HK-2 (cell line): ENCODE results near the gene KLF2.
"Not testable (repeated sequence)": the region's sequence is repeated elsewhere in the genome, so short reads cannot be mapped to it uniquely, and the experiment has no call there.

Source experiments
- DNase-seq: peaks from one replicate; pipeline ENCODE4 v3.0.0-alpha.2; 2018; ENCODE audit not compliant: unreplicated experiment

The KLF2 gene

DNA sequence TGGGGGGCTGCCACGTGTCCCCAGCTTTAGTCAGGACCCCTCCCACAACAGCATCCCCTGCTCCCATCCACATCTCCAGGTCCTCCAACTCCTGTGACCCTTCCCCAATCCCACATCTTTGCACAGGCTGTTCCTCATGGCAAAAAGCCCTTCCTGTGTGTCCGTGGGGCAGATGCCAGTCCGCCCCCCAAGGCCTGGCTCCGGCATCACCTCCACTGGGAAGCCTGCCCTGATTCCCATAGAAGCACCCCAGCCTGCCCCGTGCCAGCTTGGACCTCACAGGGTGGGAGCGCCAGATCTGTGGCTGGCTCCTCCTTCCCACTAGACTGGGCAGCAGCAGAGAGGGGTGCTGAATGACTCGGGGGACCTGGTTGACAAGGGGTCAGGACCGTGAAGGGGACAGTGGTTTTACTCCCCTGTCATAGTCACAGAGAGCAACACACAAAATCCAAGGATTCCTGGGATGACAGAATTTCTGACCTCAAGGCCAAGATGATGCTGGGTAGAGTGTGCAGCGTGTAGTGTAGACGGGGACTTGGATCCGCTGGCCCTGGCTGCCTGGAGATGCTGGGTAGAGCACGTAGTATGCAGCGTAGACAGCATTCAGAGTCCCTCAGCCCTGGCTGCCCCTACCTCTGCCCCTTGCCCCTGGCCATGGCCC, 13.3 kb downstream of the KLF2 start:
- peak; percentile 38 for DNase-seq

- DNase-seq: peak; percentile 90
Observed at GRCh38 chr19:16338470-16339360, 14.1 kb downstream of the KLF2 start.

- DNase-seq: no peak
Observed at GRCh38 chr19:16339361-16339725, 14.7 kb downstream of the KLF2 start.

DNA sequence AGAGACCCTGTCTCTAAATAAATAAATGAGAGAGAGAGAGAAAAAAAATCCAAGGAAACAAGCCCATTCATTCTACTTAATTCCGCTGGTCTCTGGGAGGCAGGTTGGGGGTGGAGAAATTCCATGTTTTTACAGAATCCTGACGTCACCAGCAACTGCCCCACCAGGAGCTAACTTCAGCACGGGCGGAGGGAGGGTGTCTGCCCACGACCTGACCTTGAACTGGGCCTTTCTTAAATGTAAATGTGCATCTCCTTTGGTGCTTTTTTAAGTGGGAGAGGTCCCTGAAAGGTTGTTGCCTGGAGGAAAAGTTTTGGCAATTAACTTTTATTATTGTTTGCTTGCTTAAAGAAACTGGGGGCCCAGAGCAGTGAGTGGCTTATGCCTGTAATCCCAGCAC, 15.5 kb downstream of the KLF2 start:
- DNase-seq: peak; percentile 25

DNA sequence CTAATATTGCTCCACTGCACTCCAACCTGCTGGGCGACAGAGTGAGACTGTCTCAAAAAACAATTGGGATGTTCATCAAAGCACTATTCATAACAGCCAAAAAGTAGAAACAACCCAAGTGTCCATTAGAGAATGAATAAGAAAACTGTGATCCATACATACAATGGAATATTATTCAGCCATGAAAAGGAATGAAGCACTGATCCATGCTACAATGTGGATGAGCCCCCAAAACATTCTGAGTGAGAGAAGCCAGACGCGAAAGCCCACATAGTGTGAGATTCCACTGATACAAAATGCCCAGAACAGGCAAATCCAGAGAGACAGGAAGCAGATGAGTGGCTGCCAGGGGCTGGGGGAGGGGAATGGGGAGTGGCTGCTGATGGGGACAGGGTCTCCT, 16.0 kb downstream of the KLF2 start:
- no peak for DNase-seq

- DNase-seq: peak; percentile 65
Observed at GRCh38 chr19:16342002-16342715, 17.5 kb downstream of the KLF2 start.

- DNase-seq: no peak
Observed at GRCh38 chr19:16343156-16343555, 18.5 kb downstream of the KLF2 start.

DNA sequence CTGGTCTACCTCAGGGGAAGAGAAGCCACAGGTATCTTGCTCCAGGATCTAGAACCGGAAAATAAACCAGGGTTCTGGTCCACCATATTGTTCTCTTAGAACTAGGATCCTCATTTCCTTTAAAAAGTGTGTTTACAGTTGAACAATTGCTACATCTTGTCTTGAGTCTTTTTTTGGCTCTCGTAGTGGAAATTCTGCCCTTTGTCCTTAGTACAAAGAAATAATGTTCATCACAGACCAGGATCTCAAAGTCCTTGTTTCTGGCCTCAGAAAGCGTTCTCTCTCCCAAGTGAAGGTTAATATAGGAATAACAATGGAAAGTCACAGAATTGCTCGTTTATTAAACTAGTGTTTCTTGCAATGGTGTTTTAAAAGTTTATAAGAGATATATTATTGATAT, 20.8 kb downstream of the KLF2 start:
- no peak for DNase-seq

DNA sequence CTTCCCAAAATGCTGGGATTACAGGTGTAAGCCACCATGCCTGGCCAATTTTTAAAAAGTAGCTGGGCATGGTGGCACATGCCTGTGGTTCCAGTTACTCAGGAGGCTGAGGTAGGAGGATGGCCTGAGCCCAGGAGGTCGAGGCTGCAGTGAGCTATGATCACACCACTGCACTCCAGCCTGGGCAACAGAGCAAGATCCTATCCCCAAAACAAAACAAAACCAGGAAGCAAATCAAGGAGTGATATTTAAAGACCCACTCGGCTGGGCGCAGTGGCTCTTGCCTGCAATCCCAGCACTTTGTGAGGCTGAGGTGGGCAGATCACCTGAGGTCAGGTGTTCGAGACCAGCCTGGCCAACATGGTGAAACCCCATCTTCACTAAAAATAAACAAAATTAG, 22.5 kb downstream of the KLF2 start:
- not testable (repeated sequence) for DNase-seq

- no peak for DNase-seq
Observed at GRCh38 chr19:16347706-16348105, 23.1 kb downstream of the KLF2 start.

- DNase-seq: no peak
Observed at GRCh38 chr19:16349551-16350152, 25.0 kb downstream of the KLF2 start.

GRCh38 chr19:16351133-16351809, 26.6 kb downstream of the KLF2 start:
- no peak for DNase-seq

GRCh38 chr19:16355293-16356043, 30.8 kb downstream of the KLF2 start:
- no peak for DNase-seq

DNA sequence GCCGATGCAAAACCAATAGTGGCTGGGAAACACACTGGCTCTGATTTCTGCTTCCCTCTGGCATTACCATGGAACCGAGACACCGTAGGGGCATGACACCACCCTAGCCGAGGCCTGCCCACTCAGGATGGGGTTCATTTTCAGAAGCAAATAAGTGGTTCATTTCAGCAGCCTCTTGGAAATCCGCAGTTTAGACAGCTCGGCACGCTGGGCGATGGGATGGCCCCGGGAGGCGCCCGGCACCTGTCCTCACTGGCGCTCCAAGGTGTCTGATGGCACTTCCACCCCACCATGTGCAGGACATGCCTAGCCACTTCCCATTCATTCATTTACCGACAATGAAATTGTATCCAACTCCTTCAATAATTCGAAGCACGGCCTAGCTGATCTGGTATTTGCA, 33.8 kb downstream of the KLF2 start:
- no peak for DNase-seq

GRCh38 chr19:16359074-16359473, 34.4 kb downstream of the KLF2 start:
- DNase-seq: no peak

GRCh38 chr19:16359964-16360363, 35.3 kb downstream of the KLF2 start:
- no peak for DNase-seq

- DNase-seq: no peak
Observed at GRCh38 chr19:16360738-16361137, 36.1 kb downstream of the KLF2 start.

DNA sequence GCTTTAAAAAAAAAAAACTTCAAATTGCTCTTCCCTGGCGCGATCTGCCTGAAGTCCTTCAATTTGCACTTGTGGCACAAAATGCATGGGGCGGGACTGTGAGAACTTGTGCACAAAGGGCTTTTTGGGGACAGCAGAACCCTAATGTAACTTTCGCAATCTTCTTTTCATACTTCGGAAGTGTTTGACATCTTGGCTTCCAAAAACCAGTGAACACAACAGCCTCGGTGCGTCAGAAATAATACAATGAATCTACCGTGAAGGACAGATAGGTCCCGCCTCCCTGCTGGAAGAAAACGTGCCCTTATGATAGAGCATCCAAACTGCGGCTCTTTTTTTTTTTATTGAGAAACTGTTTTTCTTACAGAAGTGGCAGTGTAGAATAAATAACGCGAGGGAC, 36.6 kb downstream of the KLF2 start:
- DNase-seq: no peak

- no peak for DNase-seq
Observed at GRCh38 chr19:16361926-16362325, 37.3 kb downstream of the KLF2 start.

GRCh38 chr19:16363133-16363851, 38.7 kb downstream of the KLF2 start:
- DNase-seq: no peak
